Sigmoid colon (tissue), 4 donors: ENCODE data around the gene GP2.

Source experiments
- CTCF ChIP-seq, 4 experiments: fragments of 450-650 bp in 3 of 4; fragments of 200-600 bp in 1 of 4; IDR thresholded peaks; one replicate each; pipeline ENCODE4 v1.5.1; 2016 to 2019; ENCODE audit warnings: antibody characterized with exemption in 4 of 4, mild to moderate bottlenecking in 3 of 4, moderate library complexity in 2 of 4
- EP300 ChIP-seq, 4 donors: sonication (generic); formaldehyde crosslinking; IDR thresholded peaks; one replicate each; pipeline ENCODE4 v1.6.1; 2017; ENCODE audit warnings: antibody characterized with exemption in 4 of 4
- POLR2A ChIP-seq, 2 donors: fragments of 450-650 bp; IDR thresholded peaks; one replicate each; pipeline ENCODE4 v1.6.1; 2016; ENCODE audit warnings: antibody characterized with exemption in 2 of 2, mild to moderate bottlenecking in 2 of 2, moderate library complexity in 2 of 2
- POLR2AphosphoS5 ChIP-seq, 4 donors: sonication (generic); formaldehyde crosslinking; IDR thresholded peaks; one replicate each; pipeline ENCODE4 v1.6.1; 2017; ENCODE audit warnings: antibody characterized with exemption in 4 of 4

- TF ChIP-seq CTCF (IDR thresholded peaks at IDR 0.05) (no peak), POLR2A (IDR thresholded peaks at IDR 0.05) (no peak), POLR2AphosphoS5 (IDR thresholded peaks at IDR 0.05) (no peak), EP300 (IDR thresholded peaks at IDR 0.05) (no peak)
Measured at GRCh38 chr16:20317117-20317516, 10.2 kb downstream of the GP2 start.
